Omental fat pad (tissue), 4 donors: ENCODE data around the gene MYADM. TPM values are rescaled to one million over a fixed set of nuclear protein-coding genes. Genes with fewer than 3 reads are reported as not detected.

Experiments used
- ATAC-seq: fragments of 150-250 bp; one replicate; pipeline ENCODE4 v1.9.1; 2016; ENCODE audit warnings: mild to moderate bottlenecking, moderate library complexity; ENCODE audit not compliant: low FRiP score
- DNase-seq: peaks from one replicate; pipeline ENCODE4 v3.0.0-alpha.2; 2019; ENCODE audit warnings: low spot score
- total RNA-seq, 4 donors: library from RNA; depleted of rRNA; stranded (reverse); fragments of >200 nt; gene quantifications; one replicate each; pipeline ENCODE4 v1.1.0, GENCODE V29; 2016
- TF ChIP-seq, protein P1 (sequence below), 3 donors: fragments of 450-650 bp; IDR thresholded peaks; one replicate each; pipeline ENCODE4 v1.5.1; 2016 to 2017; ENCODE audit warnings: antibody characterized with exemption in 3 of 3, mild to moderate bottlenecking in 3 of 3, moderate library complexity in 2 of 3

The MYADM gene
- total RNA-seq, 4 donors from 2014 or later = 50.6 to 346 (median 97.8) TPM

DNA sequence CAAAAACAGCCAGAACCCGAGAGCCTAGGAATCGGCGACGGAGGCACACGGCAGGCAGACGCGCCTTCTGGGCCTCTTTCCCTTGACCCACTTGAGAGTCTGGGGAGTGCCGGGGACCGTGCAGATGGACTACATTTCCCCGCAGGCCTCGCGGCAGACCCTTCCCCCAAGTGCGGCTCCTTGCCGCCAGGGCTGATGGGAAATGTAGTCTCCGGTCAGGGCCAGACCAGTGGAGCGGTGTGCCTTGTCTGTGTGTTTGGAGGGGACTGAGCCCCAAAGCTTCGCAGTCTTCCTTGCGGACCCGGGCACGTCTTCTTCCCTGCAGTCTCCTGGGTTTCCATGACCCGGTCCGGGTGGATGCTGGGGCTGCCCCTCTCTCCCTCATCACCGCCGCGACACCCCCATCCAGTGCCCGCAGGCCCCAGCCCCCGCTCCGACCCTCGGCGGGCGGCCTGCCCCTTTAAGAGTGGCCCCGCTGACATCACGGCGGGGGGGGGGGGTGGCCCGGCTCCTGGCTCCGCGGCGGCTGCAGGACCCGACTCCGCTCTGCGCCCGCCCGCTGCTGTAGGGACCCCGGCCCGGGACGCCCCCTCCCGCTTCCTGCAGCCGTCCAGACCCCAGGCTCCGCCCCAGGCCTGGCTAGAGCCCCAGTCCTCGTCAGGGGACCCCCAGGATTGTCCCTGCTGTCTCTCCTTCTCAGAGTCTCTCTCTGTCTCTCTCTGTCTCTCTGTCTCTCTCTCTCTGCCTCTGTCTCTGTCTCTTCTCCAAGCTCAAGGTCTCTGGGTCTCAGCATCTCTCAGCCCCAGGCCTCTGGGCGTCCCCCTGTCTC, 40.6 kb downstream of the MYADM start:
- no peak for ATAC-seq
- TF ChIP-seq, protein P1, sequence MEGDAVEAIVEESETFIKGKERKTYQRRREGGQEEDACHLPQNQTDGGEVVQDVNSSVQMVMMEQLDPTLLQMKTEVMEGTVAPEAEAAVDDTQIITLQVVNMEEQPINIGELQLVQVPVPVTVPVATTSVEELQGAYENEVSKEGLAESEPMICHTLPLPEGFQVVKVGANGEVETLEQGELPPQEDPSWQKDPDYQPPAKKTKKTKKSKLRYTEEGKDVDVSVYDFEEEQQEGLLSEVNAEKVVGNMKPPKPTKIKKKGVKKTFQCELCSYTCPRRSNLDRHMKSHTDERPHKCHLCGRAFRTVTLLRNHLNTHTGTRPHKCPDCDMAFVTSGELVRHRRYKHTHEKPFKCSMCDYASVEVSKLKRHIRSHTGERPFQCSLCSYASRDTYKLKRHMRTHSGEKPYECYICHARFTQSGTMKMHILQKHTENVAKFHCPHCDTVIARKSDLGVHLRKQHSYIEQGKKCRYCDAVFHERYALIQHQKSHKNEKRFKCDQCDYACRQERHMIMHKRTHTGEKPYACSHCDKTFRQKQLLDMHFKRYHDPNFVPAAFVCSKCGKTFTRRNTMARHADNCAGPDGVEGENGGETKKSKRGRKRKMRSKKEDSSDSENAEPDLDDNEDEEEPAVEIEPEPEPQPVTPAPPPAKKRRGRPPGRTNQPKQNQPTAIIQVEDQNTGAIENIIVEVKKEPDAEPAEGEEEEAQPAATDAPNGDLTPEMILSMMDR (IDR thresholded peaks at IDR 0.05) = no peak
- DNase-seq = no peak

DNA sequence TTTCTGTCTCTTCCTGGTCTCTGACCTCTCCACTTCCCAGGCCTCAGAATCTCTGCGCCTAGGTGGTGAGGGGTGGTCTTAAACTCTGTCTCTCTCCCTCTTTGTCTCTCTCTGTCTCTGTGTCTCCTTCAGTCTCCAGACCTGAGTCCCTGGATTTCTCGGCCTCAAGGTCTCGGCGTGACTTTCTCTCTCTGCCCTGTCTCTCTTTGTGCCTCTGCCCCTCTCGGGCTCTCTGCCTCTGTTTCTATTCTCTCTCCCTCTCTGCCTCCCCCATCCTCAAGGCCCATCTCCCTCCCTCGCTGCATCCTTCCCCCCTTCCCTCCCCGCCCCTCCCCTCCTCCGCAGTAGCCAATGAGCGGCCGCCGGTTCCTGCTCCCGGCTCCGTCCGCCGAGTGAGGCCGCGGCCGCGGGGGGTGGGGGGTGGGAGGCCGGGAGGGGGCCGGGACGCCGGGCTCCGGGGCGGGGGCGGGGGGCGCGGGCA, 41.3 kb downstream of the MYADM start, which contains the start of gene CACNG7:
Gene CACNG7 (plus strand): TSS at position 344 of the 481 bp plus-strand sequence. CDS start 3,554 bp downstream, outside the sequence.
- ATAC-seq = no peak
- TF ChIP-seq, protein P1 (IDR thresholded peaks at IDR 0.05) = no peak
- DNase-seq = no peak

DNA sequence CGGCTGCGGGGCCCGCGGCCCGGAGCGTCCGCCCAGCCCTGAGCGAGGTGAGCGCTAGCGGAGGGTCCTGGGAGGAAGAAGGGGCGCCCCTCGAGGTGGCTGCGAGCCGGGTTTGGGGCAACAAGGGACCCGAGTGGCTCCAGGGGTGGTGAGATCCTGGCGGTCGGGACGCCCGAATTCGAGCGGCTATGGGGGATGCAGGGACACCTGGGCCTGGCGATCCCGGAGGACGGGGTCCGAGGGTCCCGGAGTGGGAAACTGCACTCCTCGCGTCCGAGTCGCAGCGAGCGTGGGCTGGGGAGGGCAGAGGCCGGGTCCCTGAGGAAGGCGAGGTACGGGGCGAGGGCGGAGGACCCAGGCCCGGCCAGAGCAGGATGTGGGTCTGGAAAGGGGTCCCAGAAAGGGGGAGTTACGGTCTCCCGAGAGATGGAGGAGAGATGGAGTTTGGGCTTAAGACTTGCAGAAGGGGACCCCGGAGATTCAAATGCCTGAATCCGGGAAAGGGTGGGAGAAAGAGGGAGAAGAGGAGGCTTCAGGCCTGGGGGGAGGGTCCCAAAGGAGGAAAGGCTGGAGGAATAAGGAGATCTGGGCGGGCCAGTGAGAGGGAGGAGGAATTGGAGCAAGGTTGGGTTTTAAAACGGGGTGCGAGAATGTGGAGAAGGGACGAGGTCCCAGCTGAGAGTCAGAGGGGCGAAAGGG, 41.9 kb downstream of the MYADM start:
- ATAC-seq (no peak), DNase-seq (no peak)
- TF ChIP-seq, protein P1 (IDR thresholded peaks at IDR 0.05) = no peak

DNA sequence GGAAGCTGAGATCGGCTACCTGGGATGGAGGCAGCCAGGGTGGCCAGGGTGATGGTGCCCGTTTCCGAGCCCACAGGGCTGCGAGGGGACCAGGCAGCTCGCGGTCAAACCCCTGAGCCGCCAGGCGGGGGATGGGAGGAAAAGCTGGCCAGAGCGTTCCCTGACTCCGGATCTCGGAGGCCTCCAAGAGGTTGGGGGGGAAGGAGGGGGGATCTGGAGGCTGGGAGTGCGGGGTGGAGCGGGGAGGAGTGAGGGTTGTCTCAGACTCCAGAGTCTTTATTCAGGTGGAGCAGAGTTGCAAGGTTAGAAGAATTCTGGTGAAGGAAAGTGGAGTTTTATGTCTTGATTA, 42.5 kb downstream of the MYADM start:
- ATAC-seq = no peak

DNA sequence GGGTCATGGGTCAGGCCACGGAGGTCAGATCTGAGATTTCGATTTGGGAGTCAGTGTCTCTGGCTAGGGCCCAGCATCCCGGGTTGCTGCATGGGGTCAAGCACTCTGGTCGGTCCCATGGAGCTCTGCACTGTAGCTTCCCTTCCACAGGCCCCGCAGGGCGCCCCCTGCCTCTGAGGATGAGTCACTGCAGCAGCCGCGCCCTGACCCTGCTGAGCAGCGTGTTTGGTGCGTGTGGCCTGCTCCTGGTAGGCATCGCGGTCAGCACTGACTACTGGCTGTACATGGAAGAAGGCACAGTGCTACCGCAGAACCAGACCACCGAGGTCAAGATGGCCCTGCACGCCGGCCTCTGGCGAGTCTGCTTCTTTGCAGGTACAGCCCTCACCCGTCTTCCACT, 45.0 kb downstream of the MYADM start:
- no peak for ATAC-seq
- TF ChIP-seq, protein P1 (IDR thresholded peaks at IDR 0.05) = no peak

More for the DNA sequence above, 42.5 kb downstream of the MYADM start:
- DNase-seq = no peak
- TF ChIP-seq, protein P1 (IDR thresholded peaks at IDR 0.05) = no peak

DNA sequence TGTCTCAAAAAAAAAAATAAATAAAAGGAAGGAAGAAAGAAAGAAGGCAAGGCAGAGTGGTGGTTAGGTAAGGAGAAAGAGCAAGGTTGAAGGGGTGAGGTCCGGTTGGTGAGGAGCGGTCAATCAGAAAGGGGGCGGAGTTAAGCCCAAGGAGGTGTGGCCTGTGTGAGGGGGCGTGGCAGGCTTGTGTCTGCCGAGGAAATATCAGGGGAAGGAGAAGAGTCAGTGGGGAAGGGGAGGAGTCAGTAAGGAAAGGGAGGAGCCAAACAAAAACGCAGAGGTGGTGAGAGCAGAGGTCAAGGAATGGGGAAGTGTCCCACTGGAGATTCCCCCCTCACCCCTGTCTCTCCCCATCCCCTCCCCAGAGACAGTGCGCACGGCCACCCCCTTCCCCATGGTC, 47.3 kb downstream of the MYADM start:
- ATAC-seq (no peak), DNase-seq (no peak)
- TF ChIP-seq, protein P1 (IDR thresholded peaks at IDR 0.05) = no peak

More for the DNA sequence above, 45.0 kb downstream of the MYADM start:
- DNase-seq = no peak
